Naive thymus-derived CD4-positive, alpha-beta T cell (primary cell): ENCODE data around the gene LTO1. TPM values are rescaled to one million over a fixed set of nuclear protein-coding genes. Genes with fewer than 3 reads are reported as not detected.

Source experiments
- ATAC-seq: fragments of 150-1000 bp; cut with Tn5 transposase; 2 replicates; pipeline ENCODE4 v1.10.0; 2021; ENCODE audit warnings: mild to moderate bottlenecking, moderate library complexity
- CTCF ChIA-PET: fragments of 350-600 bp; sonication (Branson Sonifier 250); formaldehyde crosslinking; loops from one replicate; lab custom pipeline; 2021; ENCODE audit warnings: antibody characterized with exemption; lab: Charles Lee
- POLR2A ChIA-PET: fragments of 350-600 bp; sonication (Branson Sonifier 250); formaldehyde crosslinking; loops from one replicate; lab custom pipeline; 2021; ENCODE audit warnings: antibody characterized with exemption, inconsistent platforms; lab: Charles Lee
- DNase-seq, 9 donors: peaks; one replicate each; pipeline versions ENCODE4 v3.0.0 to v3.0.0-alpha.2; 2020 to 2022; ENCODE audit warnings: mixed read lengths in 1 of 9
- H3K27ac ChIP-seq: one replicate; pipeline ENCODE4 v1.7.0; 2013; ENCODE audit warnings: mild to moderate bottlenecking, low read depth, low read length, moderate library complexity
- H3K27me3 ChIP-seq, 2 donors: one replicate each; pipeline ENCODE4 v1.7.0; 2013; ENCODE audit warnings: low read length in 2 of 2, mild to moderate bottlenecking in 2 of 2, moderate library complexity in 2 of 2; ENCODE audit not compliant: control insufficient read depth in 2 of 2, insufficient read depth in 2 of 2
- H3K36me3 ChIP-seq, 3 experiments: 1 replicate in 2 of 3; 2 replicates in 1 of 3; pipeline ENCODE4 v1.7.0; 2013; ENCODE audit warnings: low read length in 3 of 3, mild to moderate bottlenecking in 3 of 3, moderate library complexity in 1 of 3; ENCODE audit not compliant: insufficient read depth in 3 of 3, control insufficient read depth in 2 of 3
- H3K4me1 ChIP-seq, 2 donors: one replicate each; pipeline ENCODE4 v1.7.0; 2013; ENCODE audit warnings: low read length in 2 of 2, mild to moderate bottlenecking in 2 of 2, moderate library complexity in 1 of 2; ENCODE audit not compliant: control insufficient read depth in 2 of 2, insufficient read depth in 2 of 2
- H3K4me3 ChIP-seq: 2 replicates; pipeline ENCODE4 v1.7.0; 2013; ENCODE audit warnings: mild to moderate bottlenecking, low read length
- H3K9me3 ChIP-seq, 3 experiments: 1 replicate in 2 of 3; 2 replicates in 1 of 3; pipeline ENCODE4 v1.7.0; 2013; ENCODE audit warnings: low read length in 3 of 3; ENCODE audit not compliant: control insufficient read depth in 2 of 3
- H3K27ac Mint-ChIP-seq, 9 donors: one replicate each; pipeline ENCODE4 v1.8.0; 2020 to 2022; ENCODE audit warnings: mixed read lengths in 9 of 9, mild to moderate bottlenecking in 8 of 9, moderate library complexity in 5 of 9, inconsistent platforms in 2 of 9
- H3K27me3 Mint-ChIP-seq, 5 donors: one replicate each; pipeline ENCODE4 v1.8.0; 2021 to 2022; ENCODE audit warnings: mixed read lengths in 5 of 5, mild to moderate bottlenecking in 1 of 5
- H3K36me3 Mint-ChIP-seq, 5 donors: one replicate each; pipeline ENCODE4 v1.8.0; 2020 to 2022; ENCODE audit warnings: mixed read lengths in 5 of 5, mild to moderate bottlenecking in 3 of 5, inconsistent platforms in 1 of 5
- H3K4me1 Mint-ChIP-seq, 7 donors: one replicate each; pipeline ENCODE4 v1.8.0; 2020 to 2022; ENCODE audit warnings: mixed read lengths in 7 of 7, mild to moderate bottlenecking in 3 of 7, inconsistent platforms in 1 of 7
- H3K4me3 Mint-ChIP-seq, 10 donors: one replicate each; pipeline ENCODE4 v1.8.0; 2020 to 2022; ENCODE audit warnings: mild to moderate bottlenecking in 10 of 10, mixed read lengths in 10 of 10, moderate library complexity in 6 of 10, inconsistent platforms in 2 of 10
- H3K9me3 Mint-ChIP-seq, 11 donors: one replicate each; pipeline ENCODE4 v1.8.0; 2020 to 2022; ENCODE audit warnings: mixed read lengths in 11 of 11, mild to moderate bottlenecking in 4 of 11, inconsistent platforms in 1 of 11, moderate library complexity in 1 of 11
- intact Hi-C, 2 donors: fragments of 100-400 bp; cut with micrococcal nuclease; formaldehyde crosslinking; loops; one replicate each; pipeline ENCODE4 v1.15.1; 2023
- polyA plus RNA-seq, 2 donors: library from polyadenylated mRNA; unstranded; fragments of 300-500 nt; fragmentation: Illumina TruSeq; gene quantifications; one replicate each; pipeline ENCODE4 v1.2.3, GENCODE V29; 2021
- total RNA-seq, 6 experiments: library from RNA in 5 of 6; stranded (reverse) in 5 of 6; gene quantifications; 1 replicate in 5 of 6; 2 replicates in 1 of 6; pipeline ENCODE4 v1.2.3 and lab custom pipeline; 2021 to 2026

Gene LTO1
- total and polyA plus RNA-seq, 7 experiments from 2014 or later = 19.1 to 75.6 (median 33.4) TPM

GRCh38 chr11:69666752-69667536, 8.2 kb downstream of the LTO1 start:
- DNase-seq (no peak), ATAC-seq (no peak)
- Histone ChIP-seq H3K27me3 (no peaks in the 10 kb centered on the region), H3K4me1 (no peaks in the 10 kb centered on the region), H3K9me3 (no peaks in the 10 kb centered on the region), H3K4me3 (no peak overlapping the region), H3K27ac (no peak overlapping the region), H3K36me3 (peaks cover 0 to 90% (median 9%) of the 10 kb centered on the region in 3 experiments)
- no peak overlapping the region for H3K27ac Mint-ChIP-seq
- intact Hi-C loops = no loop called here
- peaks cover 0 to 34% (median 5%) of the 10 kb centered on the region in 5 donors for H3K36me3 Mint-ChIP-seq
- no peaks in the 10 kb centered on the region for H3K27me3 Mint-ChIP-seq
- ChIA-PET CTCF (no interaction called here), POLR2A (no interaction called here)
- H3K4me3 Mint-ChIP-seq = no peak overlapping the region
- peaks cover 6 to 21% (median 8%) of the 10 kb centered on the region in 7 donors for H3K4me1 Mint-ChIP-seq
- H3K9me3 Mint-ChIP-seq = no peaks in the 10 kb centered on the region

- no peaks in the 10 kb centered on the region for H3K27me3 Mint-ChIP-seq
- H3K36me3 Mint-ChIP-seq = peaks cover 0 to 34% (median 5%) of the 10 kb centered on the region in 5 donors
- no peaks in the 10 kb centered on the region for H3K9me3 Mint-ChIP-seq
- Histone ChIP-seq H3K4me3 (no peak overlapping the region), H3K27me3 (no peaks in the 10 kb centered on the region), H3K9me3 (no peaks in the 10 kb centered on the region), H3K4me1 (no peaks in the 10 kb centered on the region), H3K36me3 (peaks cover 0 to 85% (median 4%) of the 10 kb centered on the region in 3 experiments), H3K27ac (no peak overlapping the region)
- H3K27ac Mint-ChIP-seq = no peak overlapping the region
- ChIA-PET CTCF (no interaction called here), POLR2A (no interaction called here)
- DNase-seq (no peak), ATAC-seq (no peak)
- peaks cover 6 to 21% (median 8%) of the 10 kb centered on the region in 7 donors for H3K4me1 Mint-ChIP-seq
- no peak overlapping the region for H3K4me3 Mint-ChIP-seq
- intact Hi-C loops = no loop called here
Measured at GRCh38 chr11:69666261-69666660, 8.9 kb downstream of the LTO1 start.

GRCh38 chr11:69665669-69666068, 9.5 kb downstream of the LTO1 start:
- intact Hi-C loops = no loop called here
- Histone ChIP-seq H3K4me1 (no peaks in the 10 kb centered on the region), H3K9me3 (no peaks in the 10 kb centered on the region), H3K4me3 (no peak overlapping the region), H3K27me3 (no peaks in the 10 kb centered on the region), H3K36me3 (peaks cover 0 to 84% (median 4%) of the 10 kb centered on the region in 3 experiments), H3K27ac (no peak overlapping the region)
- H3K36me3 Mint-ChIP-seq = peaks cover 0 to 36% (median 5%) of the 10 kb centered on the region in 5 donors
- DNase-seq (no peak), ATAC-seq (no peak)
- H3K9me3 Mint-ChIP-seq = no peaks in the 10 kb centered on the region
- H3K27ac Mint-ChIP-seq = no peak overlapping the region
- H3K4me3 Mint-ChIP-seq = no peak overlapping the region
- POLR2A ChIA-PET = no interaction called here
- peaks cover 6 to 21% (median 7%) of the 10 kb centered on the region in 7 donors for H3K4me1 Mint-ChIP-seq
- CTCF ChIA-PET = no interaction called here
- no peaks in the 10 kb centered on the region for H3K27me3 Mint-ChIP-seq

- intact Hi-C loops = no loop called here
- Mint-ChIP-seq H3K36me3 (peaks cover 0 to 34% (median 5%) of the 10 kb centered on the region in 5 donors), H3K9me3 (no peaks in the 10 kb centered on the region), H3K27ac (peak overlapping the region in 1 of 9 donors; percentile 41), H3K4me1 (peaks cover 0 to 14% (median 0%) of the 10 kb centered on the region in 7 donors), H3K4me3 (no peak overlapping the region), H3K27me3 (no peaks in the 10 kb centered on the region)
- ATAC-seq (no peak), DNase-seq (no peak)
- CTCF ChIA-PET = no interaction called here
- no peaks in the 10 kb centered on the region for H3K9me3 ChIP-seq
- H3K27me3 ChIP-seq = no peaks in the 10 kb centered on the region
- H3K27ac ChIP-seq = no peak overlapping the region
- POLR2A ChIA-PET = interaction anchor here (1.1 kb wide), 1 partner anchor 10 kb away, joined by 5 read pairs; the partner anchor contains the start of gene LTO1
- peaks cover 0 to 81% (median 4%) of the 10 kb centered on the region in 3 experiments for H3K36me3 ChIP-seq
- no peak overlapping the region for H3K4me3 ChIP-seq
- no peaks in the 10 kb centered on the region for H3K4me1 ChIP-seq
Measured at GRCh38 chr11:69664901-69665300, 10.3 kb downstream of the LTO1 start.

- ChIA-PET CTCF (no interaction called here), POLR2A (interaction anchor here (1.1 kb wide), 1 partner anchor 11 kb away, joined by 5 read pairs; the partner anchor contains the start of gene LTO1)
- DNase-seq (no peak), ATAC-seq (no peak)
- Histone ChIP-seq H3K4me1 (no peaks in the 10 kb centered on the region), H3K36me3 (peaks cover 0 to 74% (median 4%) of the 10 kb centered on the region in 3 experiments), H3K4me3 (no peak overlapping the region), H3K9me3 (no peaks in the 10 kb centered on the region), H3K27ac (no peak overlapping the region), H3K27me3 (no peaks in the 10 kb centered on the region)
- H3K4me1 Mint-ChIP-seq = peaks cover 0 to 14% (median 0%) of the 10 kb centered on the region in 7 donors
- peaks cover 0 to 37% (median 5%) of the 10 kb centered on the region in 5 donors for H3K36me3 Mint-ChIP-seq
- no peak overlapping the region for H3K4me3 Mint-ChIP-seq
- H3K27me3 Mint-ChIP-seq = no peaks in the 10 kb centered on the region
- H3K27ac Mint-ChIP-seq = peak overlapping the region in 2 of 9 donors; percentile 41 to 65
- intact Hi-C loops = no loop called here
- no peaks in the 10 kb centered on the region for H3K9me3 Mint-ChIP-seq
Measured at GRCh38 chr11:69664103-69664775, 10.9 kb downstream of the LTO1 start.

- intact Hi-C loops = no loop called here
- no peak overlapping the region for H3K4me3 ChIP-seq
- Mint-ChIP-seq H3K27ac (no peak overlapping the region), H3K4me3 (no peak overlapping the region), H3K27me3 (no peaks in the 10 kb centered on the region), H3K9me3 (no peaks in the 10 kb centered on the region), H3K4me1 (peaks cover 0 to 14% (median 0%) of the 10 kb centered on the region in 7 donors), H3K36me3 (peaks cover 0 to 34% (median 5%) of the 10 kb centered on the region in 5 donors)
- peaks cover 0 to 68% (median 4%) of the 10 kb centered on the region in 3 experiments for H3K36me3 ChIP-seq
- no peak overlapping the region for H3K27ac ChIP-seq
- ChIA-PET CTCF (no interaction called here), POLR2A (no interaction called here)
- DNase-seq (no peak), ATAC-seq (no peak)
- no peaks in the 10 kb centered on the region for H3K9me3 ChIP-seq
- H3K27me3 ChIP-seq = no peaks in the 10 kb centered on the region
- no peaks in the 10 kb centered on the region for H3K4me1 ChIP-seq
Measured at GRCh38 chr11:69663326-69663725, 11.8 kb downstream of the LTO1 start.
